B cell (primary cell): ENCODE results near the gene ZBTB7A. TPM values are rescaled to one million over a fixed set of nuclear protein-coding genes. Genes with fewer than 3 reads are reported as not detected.

Experiments used
- ATAC-seq: fragments of 200-7000 bp; cut with Tn5 transposase; one replicate; pipeline ENCODE4 v1.10.0; 2021; ENCODE audit warnings: low read depth, mild to moderate bottlenecking, moderate number of reproducible peaks, moderate library complexity
- CTCF ChIA-PET: fragments of 350-600 bp; sonication (Branson Sonifier 250); formaldehyde crosslinking; loops from one replicate; lab custom pipeline; 2021; ENCODE audit warnings: antibody characterized with exemption, inconsistent platforms; lab: Charles Lee
- POLR2A ChIA-PET: fragments of 350-600 bp; sonication (Branson Sonifier 250); formaldehyde crosslinking; loops from one replicate; lab custom pipeline; 2021; ENCODE audit warnings: antibody characterized with exemption; lab: Charles Lee
- DNase-seq: peaks from one replicate; pipeline ENCODE4 v3.0.0; 2013
- H2AFZ ChIP-seq: 2 replicates; pipeline ENCODE4 v1.6.1; 2012; ENCODE audit warnings: mild to moderate bottlenecking, low read depth, low read length; ENCODE audit not compliant: insufficient read depth, poor library complexity, severe bottlenecking
- H3K27ac ChIP-seq, 2 donors: 1 replicate in 1 of 2; 2 replicates in 1 of 2; pipeline ENCODE4 v1.5.1; 2012 to 2013; ENCODE audit warnings: low read length in 2 of 2, mild to moderate bottlenecking in 2 of 2, moderate library complexity in 1 of 2
- H3K27me3 ChIP-seq, 4 experiments: fragments of 200-600 bp in 1 of 4; sonication (generic) in 1 of 4; replicated peaks in 1 of 4; 1 replicate in 2 of 4; 2 replicates in 2 of 4; pipeline versions ENCODE4 v1.6.1 to v1.7.0; 2013 to 2016; ENCODE audit warnings: low read length in 3 of 4, mild to moderate bottlenecking in 2 of 4, mixed read lengths in 1 of 4, moderate library complexity in 1 of 4; ENCODE audit not compliant: insufficient read depth in 4 of 4, control insufficient read depth in 3 of 4; ENCODE audit errors: control extremely low read depth in 1 of 4
- H3K36me3 ChIP-seq, 2 experiments: replicated peaks in 1 of 2; 1 replicate in 1 of 2; 2 replicates in 1 of 2; pipeline versions ENCODE4 v1.6.1 to v1.7.1; 2013; ENCODE audit warnings: low read length in 1 of 2; ENCODE audit not compliant: insufficient read depth in 2 of 2, control insufficient read depth in 1 of 2; ENCODE audit errors: control extremely low read depth in 1 of 2, extremely low read depth in 1 of 2
- H3K4me1 ChIP-seq, 2 donors: fragments of 200-600 bp in 1 of 2; sonication (generic) in 1 of 2; 1 replicate in 1 of 2; 2 replicates in 1 of 2; pipeline versions ENCODE4 v1.5.1 to v1.6.1; 2013 to 2017; ENCODE audit warnings: low read length in 2 of 2; ENCODE audit not compliant: control insufficient read depth in 2 of 2, insufficient read depth in 2 of 2
- H3K4me2 ChIP-seq: replicated peaks from 2 replicates; pipeline ENCODE3; 2012; ENCODE audit warnings: mild to moderate bottlenecking, low read depth, low read length; ENCODE audit not compliant: poor library complexity, severe bottlenecking
- H3K4me3 ChIP-seq, 5 experiments: fragments of 200-600 bp in 1 of 5; sonication (generic) in 1 of 5; 1 replicate in 3 of 5; 2 replicates in 2 of 5; pipeline versions ENCODE4 v1.5.1 to v1.7.0; 2011 to 2016; ENCODE audit warnings: low read length in 4 of 5, mild to moderate bottlenecking in 4 of 5, low read depth in 2 of 5, control low read depth in 1 of 5, moderate library complexity in 1 of 5; ENCODE audit not compliant: insufficient read depth in 1 of 5; ENCODE audit errors: control extremely low read depth in 1 of 5, extremely low read depth in 1 of 5
- H3K79me2 ChIP-seq: fragments of 200-600 bp; sonication (generic); one replicate; pipeline ENCODE4 v1.6.0; 2016; ENCODE audit warnings: low read length; ENCODE audit not compliant: control insufficient read depth, insufficient read depth
- H3K9ac ChIP-seq: fragments of 200-600 bp; sonication (generic); 2 replicates; pipeline ENCODE4 v1.6.1; 2017; ENCODE audit warnings: mild to moderate bottlenecking, low read length, moderate library complexity
- H3K9me3 ChIP-seq, 3 donors: one replicate each; pipeline versions ENCODE4 v1.6.1 to v1.7.1; 2013; ENCODE audit warnings: low read length in 2 of 3; ENCODE audit not compliant: control insufficient read depth in 2 of 3, insufficient read depth in 1 of 3; ENCODE audit errors: control extremely low read depth in 1 of 3
- H4K20me1 ChIP-seq: 2 replicates; pipeline ENCODE4 v1.6.0; 2012; ENCODE audit warnings: mild to moderate bottlenecking, low read length; ENCODE audit not compliant: insufficient read depth, control insufficient read depth, poor library complexity, severe bottlenecking
- H3K27ac Mint-ChIP-seq: one replicate; pipeline ENCODE4 v1.8.0; 2021; ENCODE audit warnings: mixed read lengths
- H3K27me3 Mint-ChIP-seq: one replicate; pipeline ENCODE4 v1.8.0; 2021; ENCODE audit warnings: mixed read lengths
- H3K4me1 Mint-ChIP-seq: one replicate; pipeline ENCODE4 v1.8.0; 2021; ENCODE audit warnings: mixed read lengths
- H3K4me3 Mint-ChIP-seq: one replicate; pipeline ENCODE4 v1.8.0; 2021; ENCODE audit warnings: mixed read lengths
- H3K9me3 Mint-ChIP-seq: one replicate; pipeline ENCODE4 v1.8.0; 2022; ENCODE audit warnings: mixed read lengths; ENCODE audit not compliant: insufficient read depth
- CTCF ChIP-seq: fragments of 200-600 bp; IDR thresholded peaks from one replicate; pipeline ENCODE4 v1.8.0; 2022; ENCODE audit warnings: antibody characterized with exemption, mild to moderate bottlenecking
- EZH2 ChIP-seq: IDR thresholded peaks from 2 replicates; pipeline ENCODE4 v1.6.1; 2012; ENCODE audit warnings: borderline replicate concordance, low read depth, mild to moderate bottlenecking, moderate library complexity, low read length; ENCODE audit not compliant: insufficient read depth, poor library complexity, severe bottlenecking
- WGBS: methylation state at CpG from one replicate; pipeline ENCODE4 v1.1.5; 2013; ENCODE audit warnings: missing lambda C conversion rate; ENCODE audit not compliant: insufficient coverage; 5-methylcytosine and 5-hydroxymethylcytosine counted together
- intact Hi-C: fragments of 100-400 bp; cut with micrococcal nuclease; formaldehyde crosslinking; loops from one replicate; pipeline ENCODE4 v1.10.0; 2022
- polyA plus RNA-seq: library from polyadenylated mRNA; depleted of rRNA; stranded (reverse); fragments of >200 nt; gene quantifications from 2 replicates; pipeline ENCODE4 v1.2.3, GENCODE V29; 2012
- total RNA-seq, 2 donors: library from RNA; stranded (reverse); fragments of 120-200 nt in 1 of 2; gene quantifications; 1 replicate in 1 of 2; 2 replicates in 1 of 2; pipeline versions ENCODE4 v1.2.3 to v1.2.4, GENCODE V29; 2013 to 2022

Gene ZBTB7A
- total and polyA plus RNA-seq, 2 donors (not counting 1 experiment from before 2014, with no cell fraction given) = 24.8 to 62.6 TPM

GRCh38 chr19:4084547-4084877 is 17.8 kb upstream of the ZBTB7A start:
- H3K36me3 ChIP-seq = no peaks in the 10 kb centered on the region
- peak overlapping the region; percentile 57 for H3K9ac ChIP-seq
- Mint-ChIP-seq H3K27me3 (no peaks in the 10 kb centered on the region), H3K4me1 (peaks cover 24% of the 10 kb centered on the region), H3K27ac (peak overlapping the region; percentile 94), H3K4me3 (peak overlapping the region; percentile 81), H3K9me3 (no peaks in the 10 kb centered on the region)
- H3K27me3 ChIP-seq = no peaks in the 10 kb centered on the region
- peak overlapping the region; percentile 80 for H2AFZ ChIP-seq
- intact Hi-C loops = no loop called here
- ChIA-PET POLR2A (interaction anchor here (0.5 to 1.2 kb wide), 4 partner anchors 18 to 377 kb away, joined by 3 to 6 read pairs (median 4); partner anchors contain the start of gene ZBTB7A), CTCF (no interaction called here)
- H3K27ac ChIP-seq = peak overlapping the region; percentile 65 to 77
- no peaks in the 10 kb centered on the region for H4K20me1 ChIP-seq
- 58% methylated on average over 4 of the region's 8 CpGs for WGBS
- TF ChIP-seq EZH2 (no peak), CTCF (no peak)
- H3K4me2 ChIP-seq = peak overlapping the region; percentile 81
- H3K4me1 ChIP-seq = peaks cover 28 to 34% of the 10 kb centered on the region in 2 donors
- peak overlapping the region in 2 of 5 experiments; percentile 17 to 42 for H3K4me3 ChIP-seq
- DNase-seq (no peak), ATAC-seq (peak; percentile 13)
- peaks cover 0 to 4% (median 0%) of the 10 kb centered on the region in 3 donors for H3K9me3 ChIP-seq
- H3K79me2 ChIP-seq = no peaks in the 10 kb centered on the region

GRCh38 chr19:4083677-4084546 is 17.2 kb upstream of the ZBTB7A start:
- Mint-ChIP-seq H3K9me3 (no peaks in the 10 kb centered on the region), H3K27ac (peak overlapping the region; percentile 94), H3K27me3 (no peaks in the 10 kb centered on the region), H3K4me1 (peaks cover 18% of the 10 kb centered on the region), H3K4me3 (peak overlapping the region; percentile 81)
- TF ChIP-seq CTCF = no peak
- TF ChIP-seq EZH2 = no peak
- DNase-seq = peak; percentile 53
- H3K27ac ChIP-seq = peak overlapping the region; percentile 65 to 77
- H3K9me3 ChIP-seq = peaks cover 0 to 4% (median 0%) of the 10 kb centered on the region in 3 donors
- peak overlapping the region; percentile 81 for H3K4me2 ChIP-seq
- ATAC-seq = peak; percentile 53
- ChIA-PET POLR2A (interaction anchor here (0.6 to 1.2 kb wide), 3 partner anchors 17 to 97 kb away, joined by 4 to 6 read pairs (median 4); partner anchors contain the start of gene ZBTB7A), CTCF (interaction anchor here (1.0 kb wide), 1 partner anchor 98 kb away, joined by 3 read pairs; the partner anchor contains the start of gene EEF2)
- no peaks in the 10 kb centered on the region for H3K27me3 ChIP-seq
- WGBS = 57% methylated on average over 17 of the region's 28 CpGs
- intact Hi-C loops = no loop called here
- no peaks in the 10 kb centered on the region for H3K36me3 ChIP-seq
- H2AFZ ChIP-seq = peak overlapping the region; percentile 80
- peaks cover 22 to 28% of the 10 kb centered on the region in 2 donors for H3K4me1 ChIP-seq
- no peaks in the 10 kb centered on the region for H4K20me1 ChIP-seq
- no peaks in the 10 kb centered on the region for H3K79me2 ChIP-seq
- H3K4me3 ChIP-seq = peak overlapping the region in 4 of 5 experiments; percentile 17 to 42 (median 40)
- H3K9ac ChIP-seq = peak overlapping the region; percentile 57
